Suprapubic skin (tissue), 4 donors: ENCODE measurements around the gene KDM5B. TPM values are rescaled to one million over a fixed set of nuclear protein-coding genes. Genes with fewer than 3 reads are reported as not detected.
"Not testable (repeated sequence)": the region's sequence is repeated elsewhere in the genome, so short reads cannot be mapped to it uniquely, and the experiment has no call there.

ENCODE experiments used
- DNase-seq, 2 donors: peaks; one replicate each; pipeline ENCODE4 v3.0.0-alpha.2; 2019; ENCODE audit warnings: low spot score in 2 of 2
- H3K27ac ChIP-seq: fragments of 200-600 bp; sonication (generic); one replicate; pipeline ENCODE4 v1.5.1; 2019
- H3K27me3 ChIP-seq: fragments of 200-600 bp; sonication (generic); one replicate; pipeline ENCODE4 v1.5.1; 2019
- H3K36me3 ChIP-seq: fragments of 200-600 bp; sonication (generic); one replicate; pipeline ENCODE4 v1.5.1; 2019
- H3K4me1 ChIP-seq: fragments of 200-600 bp; sonication (generic); one replicate; pipeline ENCODE4 v1.5.1; 2019
- H3K4me3 ChIP-seq: fragments of 200-600 bp; sonication (generic); one replicate; pipeline ENCODE4 v1.5.1; 2019; ENCODE audit warnings: mild to moderate bottlenecking
- H3K9me3 ChIP-seq: fragments of 200-600 bp; sonication (generic); one replicate; pipeline ENCODE4 v1.5.1; 2019
- CTCF ChIP-seq, 2 donors: fragments of 200-600 bp in 1 of 2; fragments of 450-650 bp in 1 of 2; sonication (generic) in 1 of 2; IDR thresholded peaks; one replicate each; pipeline ENCODE4 v1.5.1; 2016 to 2019; ENCODE audit warnings: antibody characterized with exemption in 2 of 2, mild to moderate bottlenecking in 1 of 2, moderate library complexity in 1 of 2
- EP300 ChIP-seq: sonication (generic); formaldehyde crosslinking; IDR thresholded peaks from one replicate; pipeline ENCODE4 v1.6.1; 2017; ENCODE audit warnings: antibody characterized with exemption
- POLR2A ChIP-seq, 2 donors: fragments of 450-650 bp; IDR thresholded peaks; one replicate each; pipeline ENCODE4 v1.6.1; 2017; ENCODE audit warnings: antibody characterized with exemption in 2 of 2, mild to moderate bottlenecking in 2 of 2, moderate library complexity in 2 of 2
- POLR2AphosphoS5 ChIP-seq, 3 donors: sonication (generic); formaldehyde crosslinking; IDR thresholded peaks; one replicate each; pipeline ENCODE4 v1.6.1; 2017; ENCODE audit warnings: antibody characterized with exemption in 3 of 3
- WGBS: methylation state at CpG from one replicate; pipeline ENCODE4 v1.1.5; 2018; 5-methylcytosine and 5-hydroxymethylcytosine counted together
- total RNA-seq, 4 donors: library from RNA; depleted of rRNA; stranded (reverse); fragments of >200 nt; gene quantifications; one replicate each; pipeline ENCODE4 v1.1.0, GENCODE V29; 2016

KDM5B gene
- total RNA-seq, 4 donors from 2014 or later: 76.1 to 165 (median 89.4) TPM

GRCh38 chr1:202754293-202754692 lies 53.9 kb downstream of the KDM5B start:
- no peaks in the 10 kb centered on the region for H3K27me3 ChIP-seq
- TF ChIP-seq CTCF (IDR thresholded peaks at IDR 0.05) (no peak), POLR2A (IDR thresholded peaks at IDR 0.05) (no peak), POLR2AphosphoS5 (IDR thresholded peaks at IDR 0.05) (no peak), EP300 (no peak)
- H3K4me3 ChIP-seq: no peak overlapping the region
- H3K36me3 ChIP-seq: peaks cover 89% of the 10 kb centered on the region
- 91% methylated on average over 2 of the region's 2 CpGs for WGBS
- H3K9me3 ChIP-seq: no peaks in the 10 kb centered on the region
- H3K4me1 ChIP-seq: no peaks in the 10 kb centered on the region
- no peak overlapping the region for H3K27ac ChIP-seq
- no peak for DNase-seq

- H3K4me1 ChIP-seq: no peaks in the 10 kb centered on the region
- no peak for TF ChIP-seq CTCF (IDR thresholded peaks at IDR 0.05)
- TF ChIP-seq POLR2A (IDR thresholded peaks at IDR 0.05): no peak
- no peak for TF ChIP-seq EP300
- TF ChIP-seq POLR2AphosphoS5 (IDR thresholded peaks at IDR 0.05): no peak
- H3K27ac ChIP-seq: no peak overlapping the region
- WGBS: 69% methylated on average over 3 of the region's 3 CpGs
- no peak overlapping the region for H3K4me3 ChIP-seq
- H3K27me3 ChIP-seq: no peaks in the 10 kb centered on the region
- no peak for DNase-seq
- H3K36me3 ChIP-seq: peaks cover 84% of the 10 kb centered on the region
- no peaks in the 10 kb centered on the region for H3K9me3 ChIP-seq
These were observed 55.4 kb downstream of the KDM5B start for GRCh38 chr1:202752774-202753173.

GRCh38 chr1:202750761-202751160 lies 57.5 kb downstream of the KDM5B start:
- no peaks in the 10 kb centered on the region for H3K27me3 ChIP-seq
- no peaks in the 10 kb centered on the region for H3K4me1 ChIP-seq
- no peak overlapping the region for H3K4me3 ChIP-seq
- peaks cover 80% of the 10 kb centered on the region for H3K36me3 ChIP-seq
- 77% methylated on average over 1 of the region's 1 CpG for WGBS
- H3K9me3 ChIP-seq: no peaks in the 10 kb centered on the region
- TF ChIP-seq POLR2AphosphoS5 (IDR thresholded peaks at IDR 0.05): no peak
- TF ChIP-seq EP300: no peak
- no peak for TF ChIP-seq CTCF (IDR thresholded peaks at IDR 0.05)
- no peak for TF ChIP-seq POLR2A (IDR thresholded peaks at IDR 0.05)
- DNase-seq: no peak
- H3K27ac ChIP-seq: no peak overlapping the region

GRCh38 chr1:202750024-202750423 lies 58.2 kb downstream of the KDM5B start:
- no peaks in the 10 kb centered on the region for H3K4me1 ChIP-seq
- H3K36me3 ChIP-seq: peaks cover 80% of the 10 kb centered on the region
- no peak overlapping the region for H3K27ac ChIP-seq
- TF ChIP-seq POLR2A (IDR thresholded peaks at IDR 0.05): no peak
- TF ChIP-seq EP300: no peak
- TF ChIP-seq POLR2AphosphoS5 (IDR thresholded peaks at IDR 0.05): no peak
- TF ChIP-seq CTCF (IDR thresholded peaks at IDR 0.05): no peak
- no peaks in the 10 kb centered on the region for H3K9me3 ChIP-seq
- no peak overlapping the region for H3K4me3 ChIP-seq
- no peaks in the 10 kb centered on the region for H3K27me3 ChIP-seq
- no peak for DNase-seq
- 94% methylated on average over 2 of the region's 2 CpGs for WGBS

GRCh38 chr1:202745323-202745888 lies 62.8 kb downstream of the KDM5B start:
- TF ChIP-seq POLR2A (IDR thresholded peaks at IDR 0.05) (no peak), EP300 (no peak), CTCF (IDR thresholded peaks at IDR 0.05) (no peak), POLR2AphosphoS5 (IDR thresholded peaks at IDR 0.05) (no peak)
- Histone ChIP-seq H3K4me3 (no peak overlapping the region), H3K9me3 (no peaks in the 10 kb centered on the region), H3K27me3 (no peaks in the 10 kb centered on the region), H3K4me1 (no peaks in the 10 kb centered on the region), H3K27ac (no peak overlapping the region), H3K36me3 (peaks cover 83% of the 10 kb centered on the region)
- DNase-seq: no peak
- 86% methylated on average over 3 of the region's 3 CpGs for WGBS

GRCh38 chr1:202744770-202745169 lies 63.5 kb downstream of the KDM5B start:
- not testable (repeated sequence) for H3K27ac ChIP-seq, H3K9me3 ChIP-seq, DNase-seq, H3K4me3 ChIP-seq, H3K27me3 ChIP-seq, H3K4me1 ChIP-seq
- peaks cover 83% of the 10 kb centered on the region for H3K36me3 ChIP-seq
- 96% methylated on average over 3 of the region's 3 CpGs for WGBS
